Middle frontal gyrus (tissue), 1 donor: Measurements from ENCODE around the gene COL9A2.

Experiments used
- DNase-seq: peaks from one replicate; pipeline ENCODE4 v3.0.0-alpha.2; 2015; ENCODE audit warnings: low spot score; ENCODE audit errors: extremely low spot score

Gene COL9A2

DNA sequence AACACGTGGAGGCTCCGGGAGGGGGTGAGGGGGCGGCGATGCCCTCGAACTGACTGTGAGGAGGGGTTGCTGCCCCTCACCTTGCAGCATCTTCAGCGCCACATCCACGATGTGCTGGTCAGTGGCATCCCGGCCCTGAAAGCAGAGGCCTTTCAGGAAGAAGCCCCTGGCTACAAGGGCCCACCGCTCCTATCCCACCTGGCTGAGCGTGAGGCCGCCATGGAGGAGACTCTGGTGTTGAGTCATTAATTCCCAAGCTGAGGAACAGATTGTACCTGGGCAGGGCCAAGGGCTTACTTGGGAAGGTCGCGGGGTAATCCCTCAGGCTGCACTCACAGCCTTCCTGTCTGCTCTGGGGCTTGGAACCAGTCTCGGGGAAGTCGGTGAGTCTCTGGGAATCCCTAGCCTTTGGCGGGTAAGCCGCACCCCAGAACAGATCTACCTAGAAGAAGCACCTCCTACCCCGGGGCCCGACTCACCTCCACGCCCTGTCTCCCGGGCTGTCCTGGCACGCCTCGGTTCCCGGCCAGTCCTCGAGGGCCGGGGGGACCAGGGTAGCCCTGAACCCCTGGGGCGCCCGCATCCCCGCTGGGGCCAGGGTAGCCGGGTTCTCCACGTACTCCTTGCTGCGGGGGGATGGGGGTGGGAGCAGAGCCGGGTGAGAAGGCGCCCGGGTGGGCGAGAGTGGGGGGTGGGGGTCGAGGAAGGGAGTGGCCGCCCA is 13.9 kb downstream of the COL9A2 start:
- DNase-seq = no peak

DNA sequence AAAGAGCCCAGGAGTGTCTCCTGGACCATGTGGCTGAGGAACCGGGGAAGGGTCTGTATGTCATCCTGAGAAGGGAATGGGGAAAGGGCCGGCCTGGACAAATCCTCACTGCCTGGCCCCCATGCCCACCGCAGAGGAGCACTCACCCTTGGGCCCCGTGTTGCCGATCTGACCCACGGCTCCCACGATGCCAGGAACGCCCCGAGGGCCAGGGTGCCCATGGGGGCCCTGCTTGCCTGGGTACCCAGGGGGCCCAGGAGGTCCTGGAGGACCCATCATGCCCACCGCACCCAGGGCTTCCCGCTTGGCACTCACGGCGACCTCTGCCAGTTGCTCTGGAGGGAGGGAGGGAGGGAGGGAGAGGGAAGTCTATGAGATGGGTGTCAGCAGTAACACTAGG is 14.6 kb downstream of the COL9A2 start:
- DNase-seq = no peak

DNA sequence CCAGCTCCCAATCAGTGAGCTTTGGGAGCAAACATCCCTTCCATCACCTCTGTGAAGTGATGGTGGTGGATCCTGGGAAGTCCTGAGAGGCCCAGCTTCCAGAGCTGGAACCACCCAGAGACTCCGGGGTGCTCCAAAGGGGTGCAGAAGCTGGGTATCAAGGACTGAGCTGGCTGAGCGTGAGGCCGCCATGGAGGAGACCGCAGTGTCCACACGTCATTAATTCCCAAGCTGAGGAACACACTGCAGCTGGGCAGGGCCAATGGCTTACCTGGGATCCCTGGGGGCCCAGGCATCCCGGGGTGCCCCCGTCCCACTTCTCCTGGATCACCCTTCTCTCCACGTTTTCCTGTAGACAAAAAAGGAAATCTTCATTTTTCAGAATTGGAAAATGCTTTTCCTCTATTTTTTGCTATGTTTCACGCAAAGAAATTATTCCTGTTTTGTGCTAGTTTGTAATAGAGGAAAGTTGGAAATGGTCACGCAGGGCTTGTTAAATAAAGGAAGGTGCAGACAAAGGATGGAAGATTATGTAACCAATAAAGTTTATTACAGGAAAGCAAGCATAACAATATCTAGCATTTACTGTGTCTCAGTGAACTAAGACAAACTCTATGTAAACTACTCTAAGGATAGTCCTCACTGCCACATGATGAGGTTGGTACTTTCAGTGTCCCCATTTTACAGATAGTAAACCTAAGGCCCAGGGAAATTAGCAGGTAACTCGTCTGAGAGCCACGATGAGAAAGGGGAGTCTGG is 15.4 kb downstream of the COL9A2 start:
- DNase-seq = no peak

DNA sequence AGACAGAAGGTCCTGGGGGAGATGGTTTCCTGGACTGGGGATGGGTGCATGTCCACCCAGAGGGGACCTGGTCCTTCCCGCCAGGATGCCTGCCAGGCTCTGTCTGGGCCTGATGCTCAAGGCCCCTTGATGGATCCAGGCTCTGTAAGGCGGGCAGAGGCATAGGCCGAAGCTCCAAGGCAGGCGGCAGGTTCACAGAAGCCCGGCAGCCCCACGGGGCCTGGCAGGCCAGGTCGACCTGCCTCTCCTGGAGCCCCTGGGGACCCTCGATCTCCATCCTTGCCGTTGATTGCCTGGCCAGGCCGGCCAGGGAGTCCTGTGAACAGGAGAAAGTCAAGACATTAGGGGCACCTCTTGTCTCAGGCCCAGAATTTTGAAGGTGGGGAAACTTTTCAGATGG is 16.0 kb downstream of the COL9A2 start:
- DNase-seq = no peak

DNA sequence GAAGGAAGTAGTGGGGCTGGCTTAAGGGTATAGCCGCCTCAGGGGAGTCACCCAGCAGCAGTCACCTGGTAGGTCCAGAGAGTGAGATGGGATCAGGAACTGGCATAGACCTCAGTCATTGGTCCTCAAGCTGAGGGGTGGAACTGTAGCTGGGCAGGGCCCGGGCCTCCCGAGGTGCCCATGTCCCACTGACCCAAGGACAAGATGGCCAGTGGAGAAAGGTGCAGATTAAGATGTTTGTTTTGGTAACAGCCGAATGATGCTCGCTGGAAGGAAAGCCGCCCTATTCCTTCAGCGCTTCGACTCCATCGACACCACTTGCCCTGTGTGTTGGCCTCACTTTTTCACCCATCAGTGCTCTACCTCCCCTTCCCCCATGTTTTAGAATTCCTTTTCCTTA is 16.4 kb downstream of the COL9A2 start:
- DNase-seq = no peak

DNA sequence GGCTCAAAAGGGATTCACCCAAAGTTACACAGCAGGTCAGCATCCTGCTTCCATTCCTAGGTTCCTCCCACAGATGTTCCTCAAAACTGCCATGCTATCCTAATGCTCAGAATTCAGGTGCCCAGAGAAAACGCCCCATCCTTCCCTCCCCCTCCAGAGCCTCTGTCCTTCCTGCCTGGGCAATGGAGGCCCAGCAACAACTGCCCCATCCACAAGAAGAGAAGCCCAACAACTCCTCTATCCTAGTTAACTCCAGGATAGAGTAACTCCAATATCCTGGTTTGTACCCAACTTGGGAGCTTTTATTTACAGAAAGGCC is 16.9 kb downstream of the COL9A2 start:
- no peak for DNase-seq

DNA sequence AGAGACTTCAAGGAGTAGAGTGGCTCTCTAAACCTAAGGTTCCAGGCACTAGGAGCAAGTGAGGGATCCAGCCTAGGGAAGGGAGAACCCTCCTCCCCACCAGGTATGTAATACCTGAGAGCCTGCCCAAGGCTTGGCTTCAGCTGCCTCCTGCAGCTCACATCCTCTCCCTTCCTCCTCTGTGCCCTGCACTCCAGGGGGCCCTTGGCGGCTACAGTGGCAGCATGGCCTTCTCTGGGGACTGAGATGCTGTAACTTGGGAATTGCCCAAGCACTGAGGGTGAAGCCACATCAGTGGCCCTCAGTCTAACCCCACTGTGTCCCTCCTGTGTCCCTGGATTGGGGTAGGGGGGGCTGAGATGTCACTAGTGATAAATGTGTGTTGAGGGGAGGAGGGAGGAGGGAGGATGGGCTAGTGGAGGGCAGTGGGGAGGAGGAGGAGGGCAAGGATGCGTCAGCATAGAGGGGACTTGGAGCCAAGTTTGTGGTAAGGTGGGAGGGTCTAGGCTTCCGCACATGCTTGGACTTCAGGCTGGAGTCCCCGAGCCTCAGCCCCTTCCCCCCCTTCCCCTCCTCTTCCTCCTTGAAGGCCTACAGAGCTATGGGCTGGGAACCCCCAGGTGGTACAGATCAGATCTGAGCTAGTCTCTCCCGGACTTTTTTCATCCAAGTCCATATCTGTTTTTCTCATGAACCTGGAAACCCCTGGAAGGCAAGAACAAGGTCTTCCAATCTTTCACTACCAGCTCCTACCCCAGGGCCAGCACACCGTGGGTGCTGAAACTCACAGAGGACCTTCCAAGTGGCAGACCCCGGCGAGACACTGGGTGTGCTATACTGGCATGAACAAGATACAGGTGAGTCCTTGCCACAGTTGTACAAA is 17.5 kb downstream of the COL9A2 start:
- no peak for DNase-seq

DNA sequence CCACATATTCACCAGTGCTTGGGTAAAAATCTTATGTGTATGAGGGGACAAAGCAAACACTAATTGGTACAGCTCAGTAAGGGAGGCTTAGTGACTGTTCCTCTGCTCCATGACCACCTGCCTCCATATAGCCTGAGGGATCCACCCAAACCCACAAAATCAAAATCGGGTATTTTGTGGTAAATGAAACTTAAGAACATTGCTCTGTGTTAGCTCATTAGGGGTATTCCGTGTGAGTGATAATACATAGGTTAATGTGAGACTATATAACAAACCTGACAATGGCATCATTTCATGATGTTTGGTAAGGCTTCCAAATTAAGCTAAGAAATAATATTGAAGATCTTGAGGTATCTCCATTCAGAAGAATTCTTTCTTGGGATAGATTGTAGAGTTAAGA is 25.8 kb downstream of the COL9A2 start:
- DNase-seq = no peak

DNA sequence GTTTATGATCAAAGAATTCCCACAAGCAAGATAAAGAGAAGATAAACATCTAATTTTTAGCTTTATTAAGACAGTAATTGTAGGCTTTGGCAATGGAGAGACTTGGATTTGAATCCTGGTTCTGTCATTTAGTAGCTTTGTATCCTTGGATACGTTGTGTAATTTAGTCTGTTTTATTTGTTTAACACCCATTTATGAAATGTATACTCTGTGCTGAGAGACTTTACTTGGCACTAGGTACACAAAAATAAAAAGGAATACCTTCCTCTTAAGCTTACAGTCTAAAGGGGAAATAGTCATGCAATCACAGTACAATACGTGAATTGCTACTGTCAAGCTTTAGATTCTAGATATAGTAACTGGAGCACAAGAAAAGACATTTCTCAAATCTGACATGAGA is 35.2 kb downstream of the COL9A2 start:
- no peak for DNase-seq

DNA sequence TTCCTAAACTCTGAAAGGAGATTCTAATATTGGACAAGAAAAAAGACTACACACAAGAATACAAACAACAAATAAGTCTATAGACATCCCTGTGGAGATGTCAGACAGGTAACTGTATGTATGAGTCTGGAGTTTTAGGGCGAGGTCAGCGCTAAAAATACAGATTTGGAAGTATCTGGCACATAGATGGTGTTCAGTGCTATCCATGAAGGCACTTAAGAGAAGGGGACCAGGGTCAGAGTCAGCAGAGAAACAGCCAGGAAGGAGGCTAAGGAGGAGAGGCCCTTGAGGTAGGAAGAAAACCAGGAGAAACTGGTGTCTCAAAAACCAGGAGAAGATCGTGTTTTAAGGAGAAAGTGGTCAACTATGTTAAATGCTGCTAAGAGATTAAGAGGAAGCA is 41.0 kb downstream of the COL9A2 start:
- no peak for DNase-seq

DNA sequence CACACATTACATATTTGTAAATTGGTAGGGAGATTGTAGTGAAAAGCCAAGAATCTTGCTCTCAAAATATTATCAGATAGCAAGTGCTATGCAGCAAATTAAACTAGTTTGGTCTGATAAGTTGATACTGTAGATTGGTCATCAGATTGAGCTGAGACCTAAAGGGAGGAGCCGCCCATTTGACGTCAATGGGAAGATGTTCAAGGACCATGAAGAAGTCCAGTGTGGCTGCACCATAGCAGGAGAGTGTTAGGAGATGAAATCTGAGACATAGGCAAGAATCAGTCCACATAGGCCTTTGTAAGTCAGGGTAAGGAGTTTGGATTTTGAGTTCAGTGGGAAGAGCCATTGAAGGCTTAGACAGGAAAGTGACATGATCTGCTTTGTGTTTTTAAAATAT is 42.8 kb downstream of the COL9A2 start:
- no peak for DNase-seq

DNA sequence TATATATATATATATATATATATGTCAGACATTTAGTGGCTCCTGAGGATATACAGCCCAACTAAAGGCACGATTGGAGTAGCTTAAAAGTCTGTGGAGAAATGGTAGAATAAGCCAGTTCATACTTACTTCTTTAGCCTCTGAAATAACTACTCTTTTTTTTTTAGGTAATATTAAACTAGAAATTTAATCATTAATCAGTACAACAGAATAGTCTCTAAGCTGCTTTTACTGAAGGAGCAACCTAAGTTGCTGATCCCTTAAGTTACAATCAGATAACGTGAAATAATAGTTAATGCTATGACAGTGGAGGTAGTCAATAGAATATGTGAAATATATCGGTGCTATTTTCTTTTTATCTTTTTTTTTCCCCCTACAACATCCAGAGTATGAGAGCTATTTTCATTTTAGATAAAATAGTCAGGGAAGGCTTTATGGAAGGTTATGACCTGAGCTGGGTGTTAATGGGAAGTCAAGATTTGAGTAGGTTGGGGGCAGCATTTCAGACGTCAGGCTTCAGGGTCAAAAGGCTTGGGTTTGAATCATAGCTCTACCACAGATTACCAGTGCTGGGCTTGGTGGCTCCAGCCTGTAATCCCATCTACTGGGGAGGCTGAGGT is 43.4 kb downstream of the COL9A2 start:
- no peak for DNase-seq

DNA sequence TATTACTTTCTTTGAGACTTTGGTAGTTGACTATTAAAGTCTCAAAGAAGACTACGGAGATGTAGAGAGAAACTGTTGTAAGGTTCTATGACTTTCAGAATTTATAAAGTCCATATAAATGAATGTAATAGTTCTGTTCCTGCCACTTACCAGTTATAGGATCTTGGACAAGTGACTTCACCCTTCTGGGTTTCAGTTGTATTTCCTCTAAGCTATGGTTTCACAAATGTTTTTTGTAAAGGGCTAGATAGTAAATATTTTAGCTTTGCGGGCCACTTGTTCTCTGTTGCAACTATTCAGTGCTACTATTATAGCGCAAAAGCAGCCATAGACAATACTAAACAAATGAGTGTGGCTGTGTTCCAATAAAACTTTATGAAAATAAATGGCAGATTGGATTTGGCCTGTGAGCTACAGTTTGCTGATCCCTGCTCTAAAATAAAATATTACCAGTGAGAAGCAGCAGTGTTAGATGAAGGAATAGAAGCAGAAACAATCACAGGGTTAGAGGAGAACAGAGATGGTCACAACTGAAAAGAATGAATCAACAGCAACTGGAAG is 44.4 kb downstream of the COL9A2 start:
- DNase-seq = no peak

DNA sequence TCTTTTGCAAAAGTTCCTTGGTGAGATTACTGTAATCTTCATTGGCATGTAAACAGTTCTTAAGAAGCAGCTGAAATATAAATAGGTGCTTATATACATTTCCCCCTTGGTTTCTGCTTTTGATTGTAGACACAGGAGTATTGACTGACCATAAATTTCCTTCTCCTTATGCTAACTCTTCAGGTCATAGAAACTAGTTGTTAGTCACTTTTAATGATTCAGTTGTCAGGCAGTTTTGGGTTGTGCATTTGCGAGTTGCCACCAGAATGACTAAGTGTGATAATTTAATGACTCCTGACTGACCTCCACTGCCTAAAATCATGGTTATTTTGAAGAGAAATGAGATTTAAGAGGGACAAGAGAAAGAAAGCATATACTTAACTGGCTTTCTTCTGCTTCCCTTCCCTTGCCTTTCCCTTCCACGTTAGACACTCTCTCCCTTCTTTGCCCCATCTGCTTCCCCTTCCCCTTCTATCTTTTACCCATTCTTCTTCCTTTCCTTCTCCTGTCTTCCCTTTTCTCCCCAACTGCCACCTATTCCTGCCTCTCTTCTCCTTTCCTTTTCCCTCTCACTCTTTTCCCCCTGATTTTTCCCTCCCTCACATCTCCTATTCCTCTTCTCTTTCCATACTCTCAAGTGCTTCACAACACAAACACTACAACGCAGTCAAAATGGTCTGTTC is 46.8 kb downstream of the COL9A2 start:
- no peak for DNase-seq

DNA sequence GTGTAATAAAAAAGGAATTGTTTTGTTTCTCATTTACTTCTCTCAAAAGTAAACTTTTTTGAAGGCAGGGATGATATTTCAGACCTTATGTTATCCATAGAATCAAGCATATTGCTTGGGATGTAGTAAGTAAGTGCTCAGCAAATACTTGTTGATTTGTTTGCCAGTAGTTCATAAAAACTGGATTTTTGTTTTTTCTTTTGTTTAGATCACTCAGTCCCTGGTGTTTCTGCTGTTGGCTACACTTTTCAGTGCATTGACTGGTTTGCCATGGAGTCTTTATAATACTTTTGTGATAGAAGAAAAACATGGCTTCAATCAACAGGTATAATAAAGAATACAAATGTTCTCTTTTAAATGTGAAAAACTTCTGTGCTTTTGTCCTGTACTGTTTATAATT is 48.9 kb downstream of the COL9A2 start:
- no peak for DNase-seq

DNA sequence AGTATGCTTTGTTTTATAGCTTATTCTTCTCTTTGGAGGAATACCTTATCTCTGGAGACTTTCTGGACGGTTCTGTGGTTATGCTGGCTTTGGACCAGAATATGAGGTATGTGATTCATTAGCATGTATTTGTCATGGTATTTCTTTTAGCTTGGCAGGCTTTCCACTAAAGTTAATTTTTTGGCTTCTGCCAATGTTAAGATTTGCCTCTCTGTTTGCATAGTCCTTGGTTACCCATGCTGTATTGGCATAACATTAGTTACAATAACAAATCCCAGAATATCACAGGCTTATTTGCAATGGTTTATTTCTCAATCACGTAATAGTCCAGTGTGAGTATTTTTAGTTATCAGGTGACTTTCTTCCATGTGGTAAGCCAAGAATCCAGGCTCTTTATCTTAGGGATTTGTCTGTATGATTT is 49.3 kb downstream of the COL9A2 start:
- DNase-seq = no peak

DNA sequence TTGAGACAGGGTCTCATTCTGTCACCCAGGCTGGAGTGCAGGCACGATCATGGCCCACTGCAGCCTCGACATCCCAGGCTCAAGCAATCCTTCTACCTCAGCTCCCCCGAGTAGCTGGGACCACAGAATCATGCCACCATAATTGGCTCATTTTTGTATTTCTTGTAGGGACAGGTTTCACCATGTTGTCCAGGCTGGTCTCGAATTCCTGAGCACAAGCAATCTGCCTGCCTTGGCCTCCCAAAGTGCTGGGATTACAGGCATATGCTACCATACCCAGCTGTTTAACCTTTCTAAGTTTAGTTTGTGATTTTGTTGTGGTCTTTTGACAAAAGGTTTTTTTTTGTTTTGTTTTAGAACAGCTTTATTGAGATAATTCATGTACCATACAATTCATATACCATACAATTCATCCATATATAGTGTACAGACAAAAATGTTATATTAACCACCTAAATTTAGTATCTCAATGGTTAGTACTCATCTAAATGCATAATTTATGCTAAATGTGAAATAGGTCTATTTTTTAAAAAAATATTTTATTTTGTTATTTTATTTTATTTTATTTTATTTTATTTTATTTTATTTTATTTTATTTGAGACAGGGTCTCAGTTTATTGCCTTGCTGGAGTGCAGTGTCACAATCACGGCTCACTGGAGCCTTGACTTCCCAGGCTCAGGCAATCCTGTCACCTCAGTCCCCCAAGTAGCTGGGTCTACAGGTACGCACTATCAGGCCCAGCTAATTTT is 50.1 kb downstream of the COL9A2 start:
- no peak for DNase-seq

DNA sequence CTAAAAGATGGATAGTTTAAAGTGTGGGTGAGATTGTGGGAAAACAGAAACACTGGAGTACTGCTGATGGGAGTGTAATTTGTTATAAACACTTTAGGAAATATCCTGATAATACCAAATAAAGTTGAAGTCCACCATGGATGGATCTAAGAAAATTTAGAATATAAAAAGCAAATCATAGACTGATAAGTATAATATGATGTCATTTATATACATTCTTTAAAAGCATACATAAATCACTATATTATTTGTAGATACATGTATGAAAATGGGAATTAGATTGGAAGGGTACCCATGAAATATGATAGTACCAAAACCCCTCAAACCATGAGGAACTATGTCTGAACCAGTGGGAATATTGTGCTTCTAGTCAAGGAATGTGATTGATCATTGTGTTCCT is 51.2 kb downstream of the COL9A2 start:
- DNase-seq = no peak

DNA sequence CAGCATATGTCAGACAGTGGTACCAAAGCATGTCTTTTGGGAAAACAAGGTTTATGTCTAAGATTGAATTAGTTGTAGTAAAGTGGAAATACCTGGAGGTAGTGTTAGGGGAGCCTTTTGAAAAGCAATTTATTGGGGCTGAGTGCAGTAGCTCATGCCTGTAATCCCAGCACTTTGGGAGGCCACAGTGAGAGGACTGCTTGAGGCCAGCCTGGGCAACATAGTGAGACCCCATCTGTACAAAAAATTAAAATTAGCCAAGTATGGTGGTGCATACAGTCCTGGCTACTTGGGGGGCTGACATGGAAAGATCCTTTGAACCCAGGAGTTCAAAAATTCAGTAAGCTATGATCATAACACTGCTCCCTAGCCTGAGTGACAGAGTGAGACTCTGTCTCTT is 51.8 kb downstream of the COL9A2 start:
- DNase-seq = no peak

DNA sequence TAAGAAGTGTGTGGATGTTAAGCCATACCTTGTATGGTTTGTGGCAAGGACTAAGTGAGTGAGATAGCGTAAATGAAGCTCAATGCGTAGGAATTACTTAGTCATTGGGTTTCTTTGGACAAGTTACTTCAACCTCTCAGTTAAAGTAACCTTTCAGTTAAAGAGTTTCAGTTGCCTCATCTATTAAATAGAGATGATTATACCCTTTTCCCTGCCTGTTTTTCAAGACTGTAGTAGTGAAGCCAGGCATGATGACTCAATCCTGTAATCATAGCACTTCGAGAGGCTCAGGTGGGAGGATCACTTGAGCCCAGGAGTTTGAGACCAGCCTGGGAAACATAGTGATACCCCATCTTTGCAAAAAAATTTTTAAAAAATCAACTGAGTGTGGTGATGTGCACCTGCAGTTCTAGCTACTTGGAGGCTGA is 52.7 kb downstream of the COL9A2 start:
- DNase-seq = no peak
